T-cell (primary cell): ENCODE measurements around the gene DACT1. TPM values are rescaled to one million over a fixed set of nuclear protein-coding genes. Genes with fewer than 3 reads are reported as not detected.
"Not testable (repeated sequence)": the region's sequence is repeated elsewhere in the genome, so short reads cannot be mapped to it uniquely, and the experiment has no call there.

Experiments
- ATAC-seq, 4 experiments: fragments of 200-7000 bp in 3 of 4; fragments of 150-1000 bp in 1 of 4; cut with Tn5 transposase; replicated peaks in 1 of 4; 1 replicate in 3 of 4; 2 replicates in 1 of 4; pipeline ENCODE4 v1.10.0; 2021; ENCODE audit warnings: moderate library complexity in 3 of 4, mild to moderate bottlenecking in 2 of 4, moderate number of reproducible peaks in 1 of 4
- CTCF ChIA-PET, 2 donors: fragments of 300-600 bp; sonication (Branson Sonifier 250); formaldehyde crosslinking; loops; one replicate each; lab custom pipeline; 2022; ENCODE audit warnings: antibody characterized with exemption in 2 of 2; lab: Charles Lee
- POLR2A ChIA-PET, 2 donors: fragments of 300-600 bp; sonication (Branson Sonifier 250); formaldehyde crosslinking; loops; one replicate each; lab custom pipeline; 2022; ENCODE audit warnings: antibody characterized with exemption in 2 of 2; lab: Charles Lee
- DNase-seq, 35 experiments: peaks; one replicate each; pipeline versions ENCODE4 v3.0.0 to v3.0.0-alpha.2; 2013 to 2023
- H3K27ac ChIP-seq: one replicate; pipeline ENCODE4 v1.5.1; 2013; ENCODE audit warnings: low read length
- H3K27me3 ChIP-seq, 2 experiments: replicated peaks in 1 of 2; 1 replicate in 1 of 2; 2 replicates in 1 of 2; pipeline versions ENCODE4 v1.6.1 to v1.7.0; 2013; ENCODE audit warnings: low read length in 1 of 2, mixed read lengths in 1 of 2; ENCODE audit not compliant: control insufficient read depth in 2 of 2, insufficient read depth in 2 of 2; ENCODE audit errors: extremely low read depth in 1 of 2
- H3K36me3 ChIP-seq, 2 donors: 1 replicate in 1 of 2; 2 replicates in 1 of 2; pipeline versions ENCODE4 v1.6.1 to v1.7.0; 2013; ENCODE audit warnings: low read length in 1 of 2; ENCODE audit not compliant: control insufficient read depth in 2 of 2, insufficient read depth in 1 of 2; ENCODE audit errors: extremely low read depth in 1 of 2
- H3K4me1 ChIP-seq, 2 experiments: 1 replicate in 1 of 2; 2 replicates in 1 of 2; pipeline versions ENCODE4 v1.6.1 to v1.7.0; 2013; ENCODE audit warnings: low read length in 2 of 2, mixed read lengths in 1 of 2; ENCODE audit not compliant: insufficient read depth in 2 of 2, control insufficient read depth in 1 of 2; ENCODE audit errors: extremely low read depth in 1 of 2
- H3K4me3 ChIP-seq, 2 donors: 1 replicate in 1 of 2; 2 replicates in 1 of 2; pipeline versions ENCODE4 v1.5.1 to v1.7.0; 2013; ENCODE audit warnings: mild to moderate bottlenecking in 2 of 2, low read length in 1 of 2, moderate library complexity in 1 of 2; ENCODE audit not compliant: control insufficient read depth in 1 of 2; ENCODE audit errors: extremely low read depth in 1 of 2
- H3K9me3 ChIP-seq: 2 replicates; pipeline ENCODE4 v1.7.0; 2013
- H3K27ac Mint-ChIP-seq, 2 donors: one replicate each; pipeline ENCODE4 v1.8.0; 2020 to 2021; ENCODE audit warnings: mild to moderate bottlenecking in 2 of 2, mixed read lengths in 2 of 2
- H3K27me3 Mint-ChIP-seq, 2 donors: one replicate each; pipeline ENCODE4 v1.8.0; 2021 to 2022; ENCODE audit warnings: mixed read lengths in 2 of 2
- H3K36me3 Mint-ChIP-seq: one replicate; pipeline ENCODE4 v1.8.0; 2021; ENCODE audit warnings: mixed read lengths
- H3K4me1 Mint-ChIP-seq, 3 donors: one replicate each; pipeline ENCODE4 v1.8.0; 2020 to 2022; ENCODE audit warnings: mixed read lengths in 3 of 3, mild to moderate bottlenecking in 1 of 3
- H3K4me3 Mint-ChIP-seq, 3 donors: one replicate each; pipeline ENCODE4 v1.8.0; 2020 to 2022; ENCODE audit warnings: mild to moderate bottlenecking in 3 of 3, mixed read lengths in 3 of 3, moderate library complexity in 3 of 3
- H3K9me3 Mint-ChIP-seq, 3 donors: one replicate each; pipeline ENCODE4 v1.8.0; 2020 to 2022; ENCODE audit warnings: mixed read lengths in 3 of 3
- WGBS: methylation state at CpG from one replicate; pipeline ENCODE4 v1.1.5; 2013; ENCODE audit warnings: missing lambda C conversion rate; ENCODE audit not compliant: insufficient coverage; 5-methylcytosine and 5-hydroxymethylcytosine counted together
- total RNA-seq, 35 experiments: library from RNA in 6 of 35; stranded (reverse) in 6 of 35; fragments of 120-200 nt in 1 of 35; gene quantifications; one replicate each; pipeline versions ENCODE4 v1.2.1 to v1.2.4 and lab custom pipeline; 2013 to 2026

The DACT1 gene
- total RNA-seq: 10 to 100 TPM in 3 of 5 donors, 1 to 10 TPM in 2; 5.6 to 35.9 (median 10.0) TPM
- total RNA-seq (2013): 8.5 TPM
- total RNA-seq (lab: John Stamatoyannopoulos, UW): 0.94 to 30.4 (median 8.8) reads per million in 29 experiments

- ChIA-PET POLR2A (interaction anchor here in 1 of 2 donors (0.7 to 1.3 kb wide), 2 partner anchors 13 to 70 kb away, joined by 3 to 5 read pairs; no protein-coding TSS in a partner anchor), CTCF (interaction anchor here in 1 of 2 donors (0.7 kb wide), 3 partner anchors 9 to 176 kb away, joined by 6 to 7 read pairs (median 6); no protein-coding TSS in a partner anchor)
- peak in 33 of 35 experiments; percentile 10 to 69 (median 36) for DNase-seq
- Histone ChIP-seq H3K36me3 (no peaks in the 10 kb centered on the region), H3K27me3 (peaks cover 0 to 10% of the 10 kb centered on the region in 2 experiments), H3K4me1 (peaks cover 13 to 15% of the 10 kb centered on the region in 2 experiments), H3K9me3 (no peaks in the 10 kb centered on the region), H3K4me3 (peak within 1 kb of the TSS; percentile 43 to 85), H3K27ac (no peak within 1 kb of the TSS)
- peak within 1 kb of the TSS; percentile 63 to 77 for H3K27ac Mint-ChIP-seq
- H3K9me3 Mint-ChIP-seq: no peaks in the 10 kb centered on the region
- H3K27me3 Mint-ChIP-seq: peaks cover 6 to 44% of the 10 kb centered on the region in 2 donors
- peak; percentile 73 to 77 (median 76) for ATAC-seq
- H3K4me1 Mint-ChIP-seq: peaks cover 35 to 42% (median 42%) of the 10 kb centered on the region in 3 donors
- under 1% methylated on average over 85 of the region's 94 CpGs for WGBS
- peaks cover 3% of the 10 kb centered on the region for H3K36me3 Mint-ChIP-seq
- H3K4me3 Mint-ChIP-seq: peak within 1 kb of the TSS; percentile 83 to 89 (median 89)
These were observed at the start of gene DACT1 for GRCh38 chr14:58637391-58638230. Gene DACT1 (plus strand): TSS chr14:58637962. CDS start chr14:58638203, 241 bp downstream.

GRCh38 chr14:58588321-58588720 lies 49.4 kb upstream of the DACT1 start:
- H3K9me3 Mint-ChIP-seq, H3K4me1 Mint-ChIP-seq, H3K27ac Mint-ChIP-seq, H3K27me3 ChIP-seq, H3K4me3 ChIP-seq, ATAC-seq, H3K9me3 ChIP-seq, CTCF ChIA-PET, H3K36me3 ChIP-seq, H3K4me1 ChIP-seq, H3K4me3 Mint-ChIP-seq, H3K27me3 Mint-ChIP-seq, DNase-seq, H3K36me3 Mint-ChIP-seq, H3K27ac ChIP-seq, POLR2A ChIA-PET: not testable (repeated sequence)
- WGBS: 95% methylated on average over 4 of the region's 18 CpGs

DNA sequence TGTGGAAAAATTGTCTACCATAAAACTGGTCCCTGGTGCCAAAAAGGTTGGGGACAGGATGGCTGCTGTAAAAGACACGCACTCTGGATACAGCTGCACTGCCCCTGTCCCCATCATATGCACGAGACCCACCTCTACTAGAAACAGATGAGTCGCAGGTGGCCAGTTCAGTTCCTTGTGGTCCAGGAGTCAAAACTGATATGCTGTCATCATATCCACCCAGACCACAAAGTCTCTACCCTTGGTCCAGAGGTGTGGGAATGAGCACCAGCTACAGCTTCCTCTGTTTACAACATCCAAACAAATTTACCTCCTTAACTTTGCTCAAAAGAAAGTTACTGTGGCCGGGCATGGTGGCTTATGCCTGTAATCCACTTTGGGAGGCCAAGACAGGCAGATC lies 43.8 kb upstream of the DACT1 start:
- WGBS: 90% methylated on average over 2 of the region's 4 CpGs
- Histone ChIP-seq H3K27ac (no peak overlapping the region), H3K4me3 (no peak overlapping the region), H3K36me3 (no peaks in the 10 kb centered on the region), H3K4me1 (peaks cover 22 to 24% of the 10 kb centered on the region in 2 experiments), H3K27me3 (no peaks in the 10 kb centered on the region), H3K9me3 (no peaks in the 10 kb centered on the region)
- H3K27me3 Mint-ChIP-seq: peaks cover 0 to 3% of the 10 kb centered on the region in 2 donors
- no peak overlapping the region for H3K27ac Mint-ChIP-seq
- H3K9me3 Mint-ChIP-seq: no peaks in the 10 kb centered on the region
- peaks cover 27 to 36% (median 35%) of the 10 kb centered on the region in 3 donors for H3K4me1 Mint-ChIP-seq
- no peak for DNase-seq
- ChIA-PET POLR2A (no interaction called here), CTCF (no interaction called here)
- H3K4me3 Mint-ChIP-seq: no peak overlapping the region
- H3K36me3 Mint-ChIP-seq: no peaks in the 10 kb centered on the region
- no peak for ATAC-seq

- peaks cover 0 to 4% of the 10 kb centered on the region in 2 donors for H3K27me3 Mint-ChIP-seq
- no peak for ATAC-seq
- H3K4me1 Mint-ChIP-seq: peaks cover 36 to 51% (median 43%) of the 10 kb centered on the region in 3 donors
- no peaks in the 10 kb centered on the region for H3K9me3 Mint-ChIP-seq
- Histone ChIP-seq H3K4me1 (peaks cover 31 to 34% of the 10 kb centered on the region in 2 experiments), H3K4me3 (no peak overlapping the region), H3K36me3 (no peaks in the 10 kb centered on the region), H3K27ac (no peak overlapping the region), H3K9me3 (no peaks in the 10 kb centered on the region), H3K27me3 (no peaks in the 10 kb centered on the region)
- H3K36me3 Mint-ChIP-seq: no peaks in the 10 kb centered on the region
- CTCF ChIA-PET: interaction anchor here in 1 of 2 donors (0.6 kb wide), 1 partner anchor 34 kb away, joined by 3 read pairs; no protein-coding TSS in a partner anchor
- peak overlapping the region in 1 of 3 donors; percentile 62 for H3K4me3 Mint-ChIP-seq
- H3K27ac Mint-ChIP-seq: no peak overlapping the region
- 100% methylated on average over 1 of the region's 4 CpGs for WGBS
- POLR2A ChIA-PET: no interaction called here
- DNase-seq: no peak
These were observed 40.7 kb upstream of the DACT1 start for GRCh38 chr14:58597041-58597440.

DNA sequence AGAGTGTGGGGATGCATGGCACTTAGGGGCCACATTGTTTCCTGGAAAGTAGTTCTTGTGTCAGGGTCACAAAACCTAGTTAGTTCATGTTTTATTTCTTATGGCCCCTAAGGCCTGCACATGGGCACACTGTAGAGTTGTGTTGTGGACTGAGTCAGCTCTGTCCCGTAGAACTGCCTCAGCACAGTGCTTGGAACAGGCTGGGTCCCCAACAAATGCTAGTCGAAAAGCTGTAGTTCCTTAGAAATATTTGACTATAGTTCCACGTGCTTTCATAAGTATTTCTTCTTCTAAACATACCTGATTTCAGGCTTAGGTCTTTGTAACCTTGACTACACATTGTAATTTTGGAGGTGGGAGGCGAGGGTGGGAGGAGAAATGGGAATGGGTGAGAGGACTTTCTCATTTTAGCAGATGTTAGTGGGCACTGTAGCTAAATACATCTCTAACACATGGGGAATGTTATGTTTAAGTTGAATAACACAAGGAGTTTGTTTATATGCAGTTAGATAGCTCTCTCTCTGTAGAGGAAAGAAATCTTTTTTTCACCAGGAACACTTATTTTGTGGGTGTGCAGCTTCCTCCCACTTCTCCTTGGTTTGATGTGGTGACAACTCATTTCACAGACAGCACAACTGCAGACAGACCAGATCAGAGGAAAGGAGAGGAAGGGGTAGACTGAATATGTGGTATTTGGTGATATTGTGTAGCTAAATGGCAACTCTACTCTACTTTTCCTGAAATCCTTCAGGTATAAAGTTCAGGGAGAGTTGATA lies 39.5 kb upstream of the DACT1 start:
- ChIA-PET CTCF (interaction anchor here (0.5 to 0.7 kb wide), 2 partner anchors 285 to 632 kb away, joined by 3 to 4 read pairs; no protein-coding TSS in a partner anchor), POLR2A (interaction anchor here in 1 of 2 donors (0.5 to 0.6 kb wide), 3 partner anchors 97 to 359 kb away, joined by 3 to 4 read pairs (median 3); no protein-coding TSS in a partner anchor)
- DNase-seq (peak in 14 of 35 experiments; percentile 6 to 54 (median 13)), ATAC-seq (peak; percentile 91 to 98 (median 96))
- Histone ChIP-seq H3K4me1 (peaks cover 31 to 34% of the 10 kb centered on the region in 2 experiments), H3K27ac (no peak overlapping the region), H3K9me3 (no peaks in the 10 kb centered on the region), H3K36me3 (no peaks in the 10 kb centered on the region), H3K27me3 (no peaks in the 10 kb centered on the region), H3K4me3 (no peak overlapping the region)
- no peaks in the 10 kb centered on the region for H3K9me3 Mint-ChIP-seq
- H3K4me1 Mint-ChIP-seq: peaks cover 36 to 51% (median 43%) of the 10 kb centered on the region in 3 donors
- H3K4me3 Mint-ChIP-seq: peak overlapping the region in 1 of 3 donors; percentile 62
- WGBS: 80% methylated on average over 1 of the region's 4 CpGs
- peak overlapping the region; percentile 52 to 71 for H3K27ac Mint-ChIP-seq
- peaks cover 0 to 7% of the 10 kb centered on the region in 2 donors for H3K27me3 Mint-ChIP-seq
- no peaks in the 10 kb centered on the region for H3K36me3 Mint-ChIP-seq
